Measurements from ENCODE around the gene PDHA1. TPM values are rescaled to one million over a fixed set of nuclear protein-coding genes. Genes with fewer than 3 reads are reported as not detected.

The PDHA1 gene
- total and polyA plus RNA-seq, 2 of the 8 experiments (the other 6 are each of a cell fraction or from before 2014, with no cell fraction given): 128 to 225 TPM

DNA sequence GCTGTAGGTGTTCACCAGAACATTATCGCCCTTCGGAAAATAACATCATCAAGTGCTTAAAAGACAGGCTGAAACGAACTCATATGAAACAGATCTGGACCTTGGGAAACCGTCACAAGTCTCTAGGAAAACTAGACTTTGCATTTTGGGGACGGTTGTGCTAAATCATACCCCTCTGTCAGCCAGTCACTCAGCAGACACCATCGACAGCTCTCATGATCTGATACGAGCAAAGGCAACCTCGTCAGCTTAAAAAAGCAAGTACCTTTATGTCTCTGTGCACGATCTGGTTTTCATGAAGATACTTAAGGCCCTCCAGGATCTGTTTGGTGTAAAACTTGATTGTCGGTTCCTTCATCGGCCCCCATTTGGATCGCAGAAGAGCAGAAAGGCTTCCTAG lies 48.4 kb downstream of the PDHA1 start:
- Histone ChIP-seq H3K14ac (ENCODE audit: insufficient read length) (no peak overlapping the region), H4K5ac (ENCODE audit: insufficient read length, low read depth, low read length) (no peak overlapping the region), H2BK120ac (replicated peaks; ENCODE audit: low read depth, low read length) (no peak overlapping the region), H2BK12ac (ENCODE audit: low read depth, low read length) (no peak overlapping the region), H4K91ac (replicated peaks; ENCODE audit: insufficient read length, low read length) (no peak overlapping the region), H3K79me2 (ENCODE audit: control insufficient read depth in 1 of 2, insufficient read depth in 2 of 2, low read length in 2 of 2) (no peaks in the 10 kb centered on the region), H3K79me1 (ENCODE audit: low read depth, low read length) (no peaks in the 10 kb centered on the region), H3K36me3 (ENCODE audit: control insufficient read depth in 2 of 4, insufficient read depth in 4 of 4, low read length in 3 of 4) (no peaks in the 10 kb centered on the region), H3K9ac (replicated peaks in 1 of 4; ENCODE audit: extremely low read depth in 1 of 4, low read depth in 3 of 4, low read length in 3 of 4) (no peak overlapping the region), H3K4ac (replicated peaks; ENCODE audit: insufficient read length, low read depth, low read length) (no peak overlapping the region), H2AFZ (ENCODE audit: low read length) (no peak overlapping the region), H3K4me2 (ENCODE audit: insufficient read depth in 1 of 2, low read depth in 2 of 2, low read length in 2 of 2) (no peak overlapping the region), H3K27ac (ENCODE audit: low read depth, low read length) (no peak overlapping the region), H3K23me2 (ENCODE audit: low read depth, low read length) (no peaks in the 10 kb centered on the region), H2BK5ac (ENCODE audit: low read depth, low read length) (no peak overlapping the region), H3K9me3 (ENCODE audit: insufficient read depth in 2 of 2, low read depth in 1 of 2, low read length in 1 of 2) (no peaks in the 10 kb centered on the region), H3K23ac (ENCODE audit: insufficient read length) (no peak overlapping the region), H3K18ac (ENCODE audit: extremely low read depth, low read length) (no peak overlapping the region), H4K8ac (ENCODE audit: extremely low read depth, insufficient read depth, low read length) (no peak overlapping the region), H2BK20ac (ENCODE audit: low read length) (no peak overlapping the region), H3K4me1 (replicated peaks in 1 of 4; ENCODE audit: control insufficient read depth in 3 of 4, insufficient read depth in 4 of 4, low read length in 3 of 4) (no peaks in the 10 kb centered on the region; a peak in 1 of 7 replicates), H2BK15ac (ENCODE audit: low read length) (no peak overlapping the region), H2AK5ac (ENCODE audit: low read depth, low read length) (no peak overlapping the region), H3K56ac (replicated peaks; ENCODE audit: insufficient read length, low read depth, low read length) (no peak overlapping the region), H4K20me1 (replicated peaks in 1 of 2; ENCODE audit: control insufficient read depth in 1 of 2, insufficient read depth in 2 of 2, low read length in 2 of 2) (no peaks in the 10 kb centered on the region), H3K4me3 (ENCODE audit: extremely low read depth in 1 of 4, insufficient read depth in 2 of 4, low read depth in 3 of 4, low read length in 4 of 4) (no peak overlapping the region), H3K27me3 (replicated peaks in 1 of 4; ENCODE audit: control insufficient read depth in 3 of 4, extremely low read depth in 1 of 4, insufficient read depth in 3 of 4, low read length in 3 of 4) (no peaks in the 10 kb centered on the region)
- 95% methylated on average over 8 of the region's 12 CpGs; no CpG with 5 or more reads in 1 of the 2 experiments for WGBS, 2 experiments (ENCODE audit: extremely low coverage in 1 of 2, insufficient coverage in 1 of 2, insufficient read length in 1 of 2, insufficient replicate concordance in 2 of 2, low coverage in 1 of 2, low lambda C conversion rate in 2 of 2, missing lambda C conversion rate in 1 of 2)
- DNase-seq (ENCODE audit: low read depth in 1 of 2, low spot score in 2 of 2) (no peak), FAIRE-seq (no peak)
- CTCF ChIA-PET (ENCODE audit: partially characterized antibody): interaction anchor here (1.9 kb wide), 1 partner anchor 18 kb away, joined by 3 read pairs; no protein-coding TSS in a partner anchor
- POLR2A ChIA-PET (ENCODE audit: partially characterized antibody): no interaction called here
- TF ChIP-seq RXRA (IDR thresholded peaks at IDR 0.05; ENCODE audit: insufficient read depth, low read depth, low read length): no peak
- no peak for TF ChIP-seq HDAC2 (IDR thresholded peaks at IDR 0.05; ENCODE audit: borderline replicate concordance in 1 of 2, low read depth in 2 of 2, low read length in 2 of 2)
- TF ChIP-seq MAFK (IDR thresholded peaks at IDR 0.05; ENCODE audit: low read depth, low read length): no peak
- TF ChIP-seq TAF1 (IDR thresholded peaks at IDR 0.05; ENCODE audit: low read depth, low read length): no peak
- no peak for TF ChIP-seq YY1 (IDR thresholded peaks at IDR 0.05; ENCODE audit: low read depth, low read length)
- no peak for TF ChIP-seq CHD1 (IDR thresholded peaks at IDR 0.05; ENCODE audit: low read depth, low read length)
- no peak for TF ChIP-seq EZH2 (IDR thresholded peaks at IDR 0.05; ENCODE audit: low read depth, low read length, severe bottlenecking)
- TF ChIP-seq POLR2AphosphoS5 (IDR thresholded peaks at IDR 0.05; ENCODE audit: low read depth, low read length): no peak
- no peak for TF ChIP-seq KDM4A (IDR thresholded peaks at IDR 0.05; ENCODE audit: low read depth, low read length, severe bottlenecking)
- no peak for TF ChIP-seq CBX8 (IDR thresholded peaks at IDR 0.05; ENCODE audit: borderline replicate concordance, low read depth, low read length)
- no peak for TF ChIP-seq ASH2L (IDR thresholded peaks at IDR 0.05; ENCODE audit: low read length)
- TF ChIP-seq CHD2 (IDR thresholded peaks at IDR 0.05; ENCODE audit: low read length): no peak
- no peak for TF ChIP-seq SP4 (IDR thresholded peaks at IDR 0.05; ENCODE audit: low read length)
- TF ChIP-seq, protein P1, sequence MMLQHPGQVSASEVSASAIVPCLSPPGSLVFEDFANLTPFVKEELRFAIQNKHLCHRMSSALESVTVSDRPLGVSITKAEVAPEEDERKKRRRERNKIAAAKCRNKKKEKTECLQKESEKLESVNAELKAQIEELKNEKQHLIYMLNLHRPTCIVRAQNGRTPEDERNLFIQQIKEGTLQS (IDR thresholded peaks at IDR 0.05; ENCODE audit: insufficient read depth, low read depth, low read length): no peak
- no peak for TF ChIP-seq BACH1 (IDR thresholded peaks at IDR 0.05; ENCODE audit: low read length)

Data from H1 (cell line).